Left lung (tissue), 10 donors: ENCODE measurements around the gene GABRR3. TPM values are rescaled to one million over a fixed set of nuclear protein-coding genes. Genes with fewer than 3 reads are reported as not detected.
A peak's percentile ranks its signal among the peaks of the same experiment; 100 is the strongest.

Experiments
- ATAC-seq: fragments of 200-7000 bp; cut with Tn5 transposase; one replicate; pipeline ENCODE4 v1.9.1; 2020; ENCODE audit warnings: moderate library complexity
- DNase-seq, 4 donors: peaks; one replicate each; pipeline ENCODE4 v3.0.0-alpha.2; 2013 to 2020
- H3K27ac ChIP-seq, 2 donors: fragments of 200-600 bp; sonication (generic) in 1 of 2; one replicate each; pipeline versions ENCODE4 v1.5.0 to v1.8.0; 2020 to 2021
- H3K27me3 ChIP-seq, 2 donors: fragments of 200-600 bp; sonication (generic) in 1 of 2; one replicate each; pipeline versions ENCODE4 v1.5.0 to v1.8.0; 2020 to 2021
- H3K36me3 ChIP-seq, 2 donors: fragments of 200-600 bp; sonication (generic) in 1 of 2; one replicate each; pipeline versions ENCODE4 v1.5.0 to v1.8.0; 2020 to 2021
- H3K4me1 ChIP-seq, 2 donors: fragments of 200-600 bp; one replicate each; pipeline ENCODE4 v1.8.0; 2021
- H3K4me3 ChIP-seq, 2 donors: fragments of 200-600 bp; sonication (generic) in 1 of 2; one replicate each; pipeline versions ENCODE4 v1.5.0 to v1.8.0; 2020 to 2021; ENCODE audit warnings: mild to moderate bottlenecking in 1 of 2
- H3K9me3 ChIP-seq, 2 donors: fragments of 200-600 bp; sonication (generic) in 1 of 2; one replicate each; pipeline versions ENCODE4 v1.5.0 to v1.8.0; 2020 to 2021
- CTCF ChIP-seq, 2 donors: fragments of 200-600 bp; sonication (generic) in 1 of 2; IDR thresholded peaks; one replicate each; pipeline versions ENCODE4 v1.5.0 to v1.8.0; 2021; ENCODE audit warnings: antibody characterized with exemption in 2 of 2
- intact Hi-C, 2 donors: fragments of 100-400 bp; cut with DNase I; formaldehyde crosslinking; loops; one replicate each; pipeline versions ENCODE4 v1.11.2 to v1.14.2; 2022
- polyA plus RNA-seq, 6 donors: library from polyadenylated mRNA; unstranded; fragments of 120-200 nt; gene quantifications; one replicate each; pipeline ENCODE4 v1.2.1, GENCODE V29; 2013; ENCODE audit not compliant: insufficient read length in 6 of 6
- total RNA-seq, 2 donors: library from RNA; stranded (reverse); fragmentation: NEBNext Ultra II Directional; extraction: Animal tissue kit (Norgen Biotek cat#: 25700); gene quantifications; one replicate each; pipeline ENCODE4 v1.2.1, GENCODE V29; 2021
- donor health status: DM: no; HTN: yes; CAD: no.
- donor health status: DM: no; HTN: no; CAD: no.

The GABRR3 gene
- total and polyA plus RNA-seq, 8 donors, result 0.10 TPM; not detected in 7

GRCh38 chr3:97972976-97973375, 62.1 kb downstream of the GABRR3 start:
- no peak for TF ChIP-seq CTCF (IDR thresholded peaks at IDR 0.05)
- H3K27ac ChIP-seq, result peak overlapping the region in 1 of 2 donors; percentile 74
- H3K4me1 ChIP-seq, result peaks cover 0 to 22% of the 10 kb centered on the region in 2 donors
- ATAC-seq (no peak), DNase-seq (no peak)
- intact Hi-C loops, result no loop called here
- H3K9me3 ChIP-seq, result no peaks in the 10 kb centered on the region
- no peaks in the 10 kb centered on the region for H3K27me3 ChIP-seq
- H3K4me3 ChIP-seq, result peak overlapping the region; percentile 72 to 82
- H3K36me3 ChIP-seq, result no peaks in the 10 kb centered on the region

- Histone ChIP-seq H3K27ac (peak within 1 kb of the TSS; percentile 74 to 82), H3K27me3 (no peaks in the 10 kb centered on the region), H3K4me3 (peak within 1 kb of the TSS; percentile 72 to 82), H3K9me3 (no peaks in the 10 kb centered on the region), H3K36me3 (peaks cover 0 to 6% of the 10 kb centered on the region in 2 donors), H3K4me1 (peaks cover 0 to 22% of the 10 kb centered on the region in 2 donors)
- DNase-seq (peak; percentile 50 to 94 (median 78)), ATAC-seq (peak; percentile 98)
- TF ChIP-seq CTCF (IDR thresholded peaks at IDR 0.05), result no peak
- intact Hi-C loops, result no loop called here
These were observed 63.2 kb downstream of the GABRR3 start, which contains the start of gene RIOX2 for GRCh38 chr3:97971679-97972567. Gene RIOX2, minus strand, starts transcription at chr3:97972431. Its CDS starts 4,838 bp downstream, at chr3:97967593.

GRCh38 chr3:97970956-97971620, 64.0 kb downstream of the GABRR3 start:
- H3K9me3 ChIP-seq, result no peaks in the 10 kb centered on the region
- ATAC-seq, result no peak
- peak overlapping the region in 1 of 2 donors; percentile 72 for H3K4me3 ChIP-seq
- TF ChIP-seq CTCF (IDR thresholded peaks at IDR 0.05), result no peak
- H3K36me3 ChIP-seq, result peaks cover 0 to 14% of the 10 kb centered on the region in 2 donors
- H3K4me1 ChIP-seq, result peaks cover 0 to 22% of the 10 kb centered on the region in 2 donors
- intact Hi-C loops, result no loop called here
- peak overlapping the region; percentile 74 to 82 for H3K27ac ChIP-seq
- no peak for DNase-seq
- H3K27me3 ChIP-seq, result no peaks in the 10 kb centered on the region

- H3K9me3 ChIP-seq, result no peaks in the 10 kb centered on the region
- no peak for TF ChIP-seq CTCF (IDR thresholded peaks at IDR 0.05)
- no peaks in the 10 kb centered on the region for H3K27me3 ChIP-seq
- H3K36me3 ChIP-seq, result peaks cover 0 to 16% of the 10 kb centered on the region in 2 donors
- H3K4me1 ChIP-seq, result peaks cover 0 to 22% of the 10 kb centered on the region in 2 donors
- intact Hi-C loops, result no loop called here
- ATAC-seq (no peak), DNase-seq (no peak)
- H3K27ac ChIP-seq, result no peak overlapping the region
- H3K4me3 ChIP-seq, result no peak overlapping the region
These were observed 65.0 kb downstream of the GABRR3 start for GRCh38 chr3:97970156-97970555.

GRCh38 chr3:97969541-97969940, 65.6 kb downstream of the GABRR3 start:
- Histone ChIP-seq H3K27me3 (no peaks in the 10 kb centered on the region), H3K36me3 (peaks cover 0 to 16% of the 10 kb centered on the region in 2 donors), H3K4me1 (peaks cover 0 to 22% of the 10 kb centered on the region in 2 donors), H3K9me3 (no peaks in the 10 kb centered on the region), H3K27ac (no peak overlapping the region), H3K4me3 (no peak overlapping the region)
- ATAC-seq (no peak), DNase-seq (no peak)
- intact Hi-C loops, result no loop called here
- TF ChIP-seq CTCF (IDR thresholded peaks at IDR 0.05), result no peak
